Trophoblast cell (in vitro differentiated cells and primary cell): Measurements from ENCODE around the gene GALNT14.

ENCODE experiments used
- DNase-seq, 2 donors: peaks; one replicate each; pipeline ENCODE4 v3.0.0-alpha.2; 2016
- H2AFZ ChIP-seq: 2 replicates; pipeline ENCODE4 v1.6.1; 2013; ENCODE audit warnings: low read length, moderate library complexity, mild to moderate bottlenecking; ENCODE audit not compliant: insufficient read depth, poor library complexity
- H2AK5ac ChIP-seq: 2 replicates; pipeline ENCODE4 v1.6.1; 2013; ENCODE audit warnings: mild to moderate bottlenecking, low read length
- H2BK120ac ChIP-seq: 2 replicates; pipeline ENCODE4 v1.6.1; 2013; ENCODE audit warnings: low read length, mild to moderate bottlenecking, moderate library complexity; ENCODE audit not compliant: insufficient read depth, poor library complexity
- H2BK12ac ChIP-seq: 2 replicates; pipeline ENCODE4 v1.6.1; 2013; ENCODE audit warnings: mild to moderate bottlenecking, low read length, moderate library complexity
- H2BK5ac ChIP-seq: 2 replicates; pipeline ENCODE4 v1.6.1; 2013; ENCODE audit warnings: low read length, low read depth, moderate library complexity, mild to moderate bottlenecking; ENCODE audit not compliant: poor library complexity
- H3K14ac ChIP-seq: 2 replicates; pipeline ENCODE4 v1.6.1; 2013; ENCODE audit warnings: mild to moderate bottlenecking, low read length
- H3K18ac ChIP-seq: 2 replicates; pipeline ENCODE4 v1.6.1; 2013; ENCODE audit warnings: mild to moderate bottlenecking, low read length
- H3K23ac ChIP-seq: 2 replicates; pipeline ENCODE4 v1.6.1; 2013; ENCODE audit warnings: low read length
- H3K27ac ChIP-seq: 2 replicates; pipeline ENCODE4 v1.5.1; 2013; ENCODE audit warnings: low read depth, mild to moderate bottlenecking, inconsistent platforms, low read length, moderate library complexity
- H3K27me3 ChIP-seq: 2 replicates; pipeline ENCODE4 v1.6.1; 2013; ENCODE audit warnings: inconsistent platforms, mild to moderate bottlenecking, low read length, moderate library complexity; ENCODE audit not compliant: insufficient read depth
- H3K36me3 ChIP-seq, 2 experiments: 1 replicate in 1 of 2; 2 replicates in 1 of 2; pipeline ENCODE4 v1.6.1; 2013; ENCODE audit warnings: low read length in 2 of 2, mild to moderate bottlenecking in 2 of 2, moderate library complexity in 1 of 2; ENCODE audit not compliant: insufficient read depth in 2 of 2, control insufficient read depth in 1 of 2
- H3K4ac ChIP-seq: 2 replicates; pipeline ENCODE4 v1.6.1; 2013; ENCODE audit warnings: low read depth, mild to moderate bottlenecking, low read length, moderate library complexity
- H3K4me1 ChIP-seq, 2 experiments: 1 replicate in 1 of 2; 2 replicates in 1 of 2; pipeline ENCODE4 v1.6.1; 2013; ENCODE audit warnings: low read length in 2 of 2, mild to moderate bottlenecking in 2 of 2, moderate library complexity in 1 of 2; ENCODE audit not compliant: insufficient read depth in 2 of 2, control insufficient read depth in 1 of 2
- H3K4me2 ChIP-seq: 2 replicates; pipeline ENCODE4 v1.6.1; 2013; ENCODE audit warnings: inconsistent platforms, mild to moderate bottlenecking, low read length, moderate library complexity
- H3K4me3 ChIP-seq: 2 replicates; pipeline ENCODE4 v1.5.1; 2013; ENCODE audit warnings: mild to moderate bottlenecking, low read depth, low read length, inconsistent platforms
- H3K79me1 ChIP-seq: one replicate; pipeline ENCODE4 v1.6.1; 2013; ENCODE audit warnings: low read length
- H3K79me2 ChIP-seq: 2 replicates; pipeline ENCODE4 v1.6.1; 2013; ENCODE audit warnings: low read length, mild to moderate bottlenecking; ENCODE audit not compliant: control insufficient read depth, insufficient read depth, poor library complexity
- H3K9ac ChIP-seq: 2 replicates; pipeline ENCODE4 v1.6.1; 2013; ENCODE audit warnings: mild to moderate bottlenecking, low read length
- H3K9me3 ChIP-seq: 2 replicates; pipeline ENCODE4 v1.6.1; 2013; ENCODE audit warnings: low read depth, mild to moderate bottlenecking, control low read depth, inconsistent platforms, low read length; ENCODE audit not compliant: insufficient read depth
- H4K12ac ChIP-seq: 2 replicates; pipeline ENCODE4 v1.6.1; 2013; ENCODE audit warnings: low read depth, mild to moderate bottlenecking, low read length, moderate library complexity
- H4K8ac ChIP-seq: 2 replicates; pipeline ENCODE4 v1.6.1; 2013; ENCODE audit warnings: low read depth, mild to moderate bottlenecking, low read length, moderate library complexity
- H4K91ac ChIP-seq: one replicate; pipeline ENCODE4 v1.6.1; 2013; ENCODE audit warnings: low read depth, mild to moderate bottlenecking, low read length, moderate library complexity
- WGBS: extraction: QIAGEN DNeasy Blood & Tissue Kit; methylation state at CpG from one replicate; pipeline ENCODE4 v1.1.7; 2013; ENCODE audit warnings: missing lambda C conversion rate; ENCODE audit not compliant: insufficient read length, insufficient coverage; ENCODE audit errors: extremely low coverage; 5-methylcytosine and 5-hydroxymethylcytosine counted together

The GALNT14 gene

DNA sequence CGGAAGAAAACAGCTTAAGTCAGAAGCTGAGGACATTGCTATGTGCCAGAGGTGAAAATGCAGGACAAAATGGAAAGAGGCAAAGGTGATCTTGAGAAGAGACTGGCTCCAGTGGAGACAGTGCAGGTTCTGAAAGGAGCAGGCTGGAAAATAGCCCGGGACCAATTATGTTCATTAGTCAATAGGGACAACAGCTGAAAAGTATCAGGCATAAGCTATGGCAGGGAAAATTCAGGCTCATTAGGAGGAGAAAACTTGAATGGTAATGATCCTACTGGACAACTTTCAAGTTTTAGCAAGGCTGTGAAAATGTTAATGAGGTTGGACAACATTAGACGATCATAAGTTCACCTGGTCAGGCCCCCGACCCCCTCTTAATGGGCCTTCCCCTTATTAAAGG is 60.2 kb downstream of the GALNT14 start:
- Histone ChIP-seq H3K4ac (no peak overlapping the region), H3K14ac (no peak overlapping the region), H3K4me1 (no peaks in the 10 kb centered on the region), H3K79me1 (no peaks in the 10 kb centered on the region), H3K18ac (no peak overlapping the region), H4K12ac (no peak overlapping the region), H3K27me3 (no peaks in the 10 kb centered on the region), H2BK5ac (no peak overlapping the region), H2BK12ac (no peak overlapping the region), H4K91ac (no peak overlapping the region), H2AK5ac (no peak overlapping the region), H3K36me3 (no peaks in the 10 kb centered on the region), H3K79me2 (no peaks in the 10 kb centered on the region), H3K27ac (no peak overlapping the region), H2AFZ (no peak overlapping the region), H3K4me3 (no peak overlapping the region), H4K8ac (no peak overlapping the region), H3K4me2 (no peak overlapping the region), H2BK120ac (no peak overlapping the region), H3K9ac (no peak overlapping the region), H3K9me3 (no peaks in the 10 kb centered on the region), H3K23ac (no peak overlapping the region)
- no CpG with 5 or more reads among the region's 4 CpGs for WGBS
- DNase-seq = no peak

DNA sequence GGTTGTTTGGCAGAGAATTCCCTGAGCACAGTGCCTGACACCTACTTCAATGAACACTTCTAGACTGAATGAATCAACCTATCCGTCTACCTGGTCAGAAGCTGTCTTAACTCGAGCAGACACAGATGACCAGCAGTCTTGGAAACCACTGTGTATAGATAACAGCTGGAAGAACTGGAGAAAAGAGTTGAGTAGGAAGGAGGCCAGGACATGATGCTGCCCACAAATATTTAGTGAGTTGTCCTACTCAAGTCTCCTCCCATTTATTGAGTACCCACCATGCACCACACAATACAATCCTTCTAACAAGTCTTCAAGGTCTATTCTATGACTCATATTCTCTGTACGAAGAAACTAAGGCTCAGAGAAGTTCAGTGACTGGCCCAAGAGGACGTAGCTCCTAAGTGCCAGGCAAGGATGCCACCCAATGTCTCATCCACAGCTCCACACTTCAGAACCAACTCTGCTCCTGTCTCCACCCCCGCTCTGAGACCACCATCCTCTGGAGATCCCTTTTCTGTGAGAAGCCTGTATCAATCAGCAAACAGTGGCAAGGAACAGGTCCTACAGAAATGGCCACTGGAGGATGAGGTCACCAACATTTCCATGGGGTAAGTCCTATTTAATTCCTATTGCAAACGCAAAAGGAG is 62.2 kb downstream of the GALNT14 start:
- Histone ChIP-seq H4K8ac (no peak overlapping the region), H4K12ac (no peak overlapping the region), H2BK120ac (no peak overlapping the region), H3K9ac (no peak overlapping the region), H2BK12ac (no peak overlapping the region), H3K27me3 (no peaks in the 10 kb centered on the region), H3K36me3 (no peaks in the 10 kb centered on the region), H2AK5ac (no peak overlapping the region), H3K27ac (no peak overlapping the region), H3K4ac (no peak overlapping the region), H3K4me1 (peaks cover 0 to 2% of the 10 kb centered on the region in 2 experiments), H3K23ac (no peak overlapping the region), H3K4me2 (no peak overlapping the region), H2AFZ (no peak overlapping the region), H3K18ac (no peak overlapping the region), H3K79me2 (no peaks in the 10 kb centered on the region), H3K4me3 (no peak overlapping the region), H3K14ac (no peak overlapping the region), H3K79me1 (no peaks in the 10 kb centered on the region), H4K91ac (no peak overlapping the region), H3K9me3 (no peaks in the 10 kb centered on the region), H2BK5ac (no peak overlapping the region)
- DNase-seq = no peak
- WGBS = no CpG with 5 or more reads among the region's 6 CpGs

DNA sequence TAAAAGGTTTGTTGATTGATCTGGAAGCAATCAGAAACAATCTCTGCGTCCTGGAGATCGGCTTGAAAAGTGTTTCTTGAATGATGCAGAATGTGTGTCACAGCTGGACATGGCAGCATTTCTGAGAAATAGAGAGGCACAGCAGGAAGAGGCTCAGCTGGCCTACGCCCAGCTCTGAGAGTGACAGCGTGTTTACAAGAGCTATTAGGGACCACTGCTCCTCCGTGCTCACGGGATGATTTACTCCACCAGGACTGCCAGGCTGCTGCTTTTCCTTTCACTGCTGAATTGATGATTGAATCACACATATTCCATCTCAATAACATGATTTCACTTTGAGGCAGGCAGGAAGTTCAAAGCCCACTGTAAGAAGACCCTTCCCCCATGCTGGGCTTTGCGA is 62.8 kb downstream of the GALNT14 start:
- peaks cover 0 to 2% of the 10 kb centered on the region in 2 experiments for H3K4me1 ChIP-seq

DNA sequence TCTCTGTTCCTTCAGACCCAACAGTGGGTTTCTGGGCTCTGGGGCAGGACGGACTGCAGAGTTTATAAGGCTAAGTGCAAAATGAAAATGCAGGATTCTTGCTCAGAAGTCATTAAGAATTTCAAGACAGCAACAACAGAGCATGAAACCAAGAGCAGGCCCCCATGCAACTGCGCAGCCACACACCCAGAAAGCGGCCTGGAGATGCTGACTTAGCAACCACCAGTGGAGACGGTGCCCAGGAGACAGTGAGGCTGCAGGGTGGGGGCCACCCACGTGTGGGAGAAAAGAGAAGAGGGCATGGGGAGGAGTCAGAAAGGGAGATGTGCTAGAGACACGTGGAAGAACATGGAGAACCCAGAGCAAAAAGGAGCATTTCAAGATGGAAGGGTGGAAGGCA is 66.5 kb downstream of the GALNT14 start:
- no peaks in the 10 kb centered on the region for H3K9me3 ChIP-seq
- H3K36me3 ChIP-seq = no peaks in the 10 kb centered on the region
- DNase-seq = no peak
- H3K4me2 ChIP-seq = no peak overlapping the region
- WGBS = no CpG with 5 or more reads among the region's 6 CpGs
- no peaks in the 10 kb centered on the region for H3K79me1 ChIP-seq
- H4K12ac ChIP-seq = no peak overlapping the region
- no peak overlapping the region for H2BK120ac ChIP-seq
- no peaks in the 10 kb centered on the region for H3K79me2 ChIP-seq
- H3K4ac ChIP-seq = no peak overlapping the region
- H3K27ac ChIP-seq = no peak overlapping the region
- H2AK5ac ChIP-seq = no peak overlapping the region
- H2AFZ ChIP-seq = no peak overlapping the region
- no peak overlapping the region for H3K9ac ChIP-seq
- H3K4me1 ChIP-seq = peaks cover 0 to 2% of the 10 kb centered on the region in 2 experiments
- H3K14ac ChIP-seq = no peak overlapping the region
- H4K8ac ChIP-seq = no peak overlapping the region
- no peak overlapping the region for H2BK5ac ChIP-seq
- no peak overlapping the region for H4K91ac ChIP-seq
- H2BK12ac ChIP-seq = no peak overlapping the region
- no peak overlapping the region for H3K23ac ChIP-seq
- no peaks in the 10 kb centered on the region for H3K27me3 ChIP-seq
- no peak overlapping the region for H3K18ac ChIP-seq
- no peak overlapping the region for H3K4me3 ChIP-seq

More for the DNA sequence above, 62.8 kb downstream of the GALNT14 start:
- no peak overlapping the region for H3K4me3 ChIP-seq
- no peak overlapping the region for H3K4ac ChIP-seq
- no peak overlapping the region for H3K23ac ChIP-seq
- no peak for DNase-seq
- no peak overlapping the region for H4K8ac ChIP-seq
- H3K9ac ChIP-seq = no peak overlapping the region
- no CpG with 5 or more reads among the region's 7 CpGs for WGBS
- H3K9me3 ChIP-seq = no peaks in the 10 kb centered on the region
- H4K91ac ChIP-seq = no peak overlapping the region
- H2BK5ac ChIP-seq = no peak overlapping the region
- H2BK12ac ChIP-seq = no peak overlapping the region
- no peak overlapping the region for H3K18ac ChIP-seq
- H3K4me2 ChIP-seq = no peak overlapping the region
- H2BK120ac ChIP-seq = no peak overlapping the region
- H2AFZ ChIP-seq = no peak overlapping the region
- H3K27ac ChIP-seq = no peak overlapping the region
- H3K79me2 ChIP-seq = no peaks in the 10 kb centered on the region
- no peak overlapping the region for H2AK5ac ChIP-seq
- H3K14ac ChIP-seq = no peak overlapping the region
- H3K36me3 ChIP-seq = no peaks in the 10 kb centered on the region
- H3K79me1 ChIP-seq = no peaks in the 10 kb centered on the region
- no peaks in the 10 kb centered on the region for H3K27me3 ChIP-seq
- no peak overlapping the region for H4K12ac ChIP-seq
